ENCODE data around the gene PCNX3. TPM values are rescaled to one million over a fixed set of nuclear protein-coding genes. Genes with fewer than 3 reads are reported as not detected.
A peak's percentile ranks its signal among the peaks of the same experiment; 100 is the strongest.

PCNX3 gene
- total RNA-seq, 2 donors from 2014 or later, result 48.1 to 57.3 TPM

DNA sequence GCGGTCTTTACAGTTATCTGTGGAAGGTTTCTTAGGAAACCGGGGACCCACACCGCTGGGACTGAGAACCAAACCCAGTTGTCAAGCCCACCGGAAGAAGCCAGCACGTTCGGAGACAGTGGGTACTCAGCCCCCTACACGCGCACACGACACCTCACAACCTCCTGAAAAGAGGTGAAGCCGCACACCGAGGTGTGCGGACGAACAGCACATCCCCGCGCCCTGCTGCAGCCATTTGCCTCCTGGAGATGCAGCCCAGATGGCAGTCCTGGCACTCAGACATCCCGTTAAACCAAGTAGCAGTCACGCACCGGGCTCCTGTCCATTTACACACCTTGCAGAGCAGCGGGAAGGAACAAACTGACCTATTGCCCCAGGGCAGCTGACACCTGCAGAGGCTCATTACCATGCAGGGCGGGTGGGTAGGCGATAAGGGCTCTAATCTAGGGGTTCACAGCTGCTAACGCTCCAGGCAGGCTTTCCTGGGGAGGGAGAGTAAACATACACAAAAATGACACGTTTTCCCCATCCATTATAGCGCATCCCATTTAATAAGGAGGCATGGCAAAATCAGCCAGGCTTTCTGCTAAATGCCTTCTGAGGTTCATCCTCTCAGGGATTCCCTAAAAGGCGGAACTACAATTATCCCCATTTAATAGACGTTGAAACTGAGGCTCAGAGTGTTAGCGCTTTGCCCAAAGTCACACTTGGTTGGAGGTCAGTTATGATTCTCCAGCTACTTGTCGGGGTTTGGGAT, 40.6 kb upstream of the PCNX3 start:
- Histone ChIP-seq H3K9ac (ENCODE audit: extremely low read depth, low read length, poor library complexity, severe bottlenecking) (no peak overlapping the region), H3K27ac (ENCODE audit: low read depth, low read length) (no peak overlapping the region), H3K9me3 (ENCODE audit: control insufficient read depth, low read length) (no peaks in the 10 kb centered on the region), H3K4me1 (ENCODE audit: control insufficient read depth, insufficient read depth, low read length) (peaks cover 10% of the 10 kb centered on the region), H3K36me3 (ENCODE audit: control insufficient read depth, insufficient read depth, low read length) (no peaks in the 10 kb centered on the region), H3K27me3 (ENCODE audit: control insufficient read depth, insufficient read depth, low read length, poor library complexity, severe bottlenecking) (peaks cover 25% of the 10 kb centered on the region), H3K4me3 (ENCODE audit: low read length) (peak overlapping the region; percentile 74)
- Mint-ChIP-seq H3K27me3 (ENCODE audit: insufficient read depth) (peaks cover 51% of the 10 kb centered on the region), H3K4me1 (peaks cover 32% of the 10 kb centered on the region), H3K36me3 (ENCODE audit: low read depth) (peaks cover 4% of the 10 kb centered on the region), H3K27ac (no peak overlapping the region), H3K9me3 (no peaks in the 10 kb centered on the region), H3K4me3 (peak overlapping the region; percentile 97)
- DNase-seq, result peak; percentile 70
- 9 to 23% methylated on average over 22 to 28 of the region's 28 CpGs for WGBS, 2 experiments (ENCODE audit: insufficient coverage in 1 of 2, insufficient read length in 1 of 2)
- no peak for TF ChIP-seq CTCF (conservative IDR thresholded peaks at IDR 0.05)

- peaks cover 57% of the 10 kb centered on the region for H3K27me3 Mint-ChIP-seq (ENCODE audit: insufficient read depth)
- H3K4me3 Mint-ChIP-seq, result peak within 1 kb of the TSS; percentile 97
- no peak within 1 kb of the TSS for H3K27ac Mint-ChIP-seq
- Histone ChIP-seq H3K4me1 (ENCODE audit: control insufficient read depth, insufficient read depth, low read length) (peaks cover 10% of the 10 kb centered on the region), H3K27me3 (ENCODE audit: control insufficient read depth, insufficient read depth, low read length, poor library complexity, severe bottlenecking) (peaks cover 25% of the 10 kb centered on the region), H3K27ac (ENCODE audit: low read depth, low read length) (no peak within 1 kb of the TSS), H3K9ac (ENCODE audit: extremely low read depth, low read length, poor library complexity, severe bottlenecking) (no peak within 1 kb of the TSS), H3K9me3 (ENCODE audit: control insufficient read depth, low read length) (no peaks in the 10 kb centered on the region), H3K4me3 (ENCODE audit: low read length) (peak within 1 kb of the TSS; percentile 74), H3K36me3 (ENCODE audit: control insufficient read depth, insufficient read depth, low read length) (no peaks in the 10 kb centered on the region)
- peak; percentile 73 for DNase-seq
- no peaks in the 10 kb centered on the region for H3K9me3 Mint-ChIP-seq
- peaks cover 30% of the 10 kb centered on the region for H3K4me1 Mint-ChIP-seq
- 6 to 8% methylated on average over 5 to 53 of the region's 69 CpGs for WGBS, 2 experiments (ENCODE audit: insufficient coverage in 1 of 2, insufficient read length in 1 of 2)
- H3K36me3 Mint-ChIP-seq (ENCODE audit: low read depth), result peaks cover 4% of the 10 kb centered on the region
- TF ChIP-seq CTCF (conservative IDR thresholded peaks at IDR 0.05), result no peak
Observed at GRCh38 chr11:65575568-65576231, 39.9 kb upstream of the PCNX3 start, which contains the start of gene EHBP1L1. EHBP1L1 (plus strand) TSS chr11:65576053; CDS start chr11:65576303, 250 bp downstream.

GRCh38 chr11:65576232-65576866, 39.2 kb upstream of the PCNX3 start:
- H3K27me3 ChIP-seq (ENCODE audit: control insufficient read depth, insufficient read depth, low read length, poor library complexity, severe bottlenecking), result peaks cover 25% of the 10 kb centered on the region
- H3K9ac ChIP-seq (ENCODE audit: extremely low read depth, low read length, poor library complexity, severe bottlenecking), result no peak overlapping the region
- H3K27ac Mint-ChIP-seq, result no peak overlapping the region
- no peaks in the 10 kb centered on the region for H3K36me3 ChIP-seq (ENCODE audit: control insufficient read depth, insufficient read depth, low read length)
- peak overlapping the region; percentile 97 for H3K4me3 Mint-ChIP-seq
- TF ChIP-seq CTCF (conservative IDR thresholded peaks at IDR 0.05), result no peak
- no peak for DNase-seq
- H3K27me3 Mint-ChIP-seq (ENCODE audit: insufficient read depth), result peaks cover 62% of the 10 kb centered on the region
- H3K9me3 Mint-ChIP-seq, result no peaks in the 10 kb centered on the region
- no peaks in the 10 kb centered on the region for H3K9me3 ChIP-seq (ENCODE audit: control insufficient read depth, low read length)
- 47 to 49% methylated on average over 17 to 26 of the region's 26 CpGs for WGBS, 2 experiments (ENCODE audit: insufficient coverage in 1 of 2, insufficient read length in 1 of 2)
- peaks cover 4% of the 10 kb centered on the region for H3K36me3 Mint-ChIP-seq (ENCODE audit: low read depth)
- peaks cover 27% of the 10 kb centered on the region for H3K4me1 Mint-ChIP-seq
- H3K4me3 ChIP-seq (ENCODE audit: low read length), result peak overlapping the region; percentile 35
- peaks cover 5% of the 10 kb centered on the region for H3K4me1 ChIP-seq (ENCODE audit: control insufficient read depth, insufficient read depth, low read length)
- no peak overlapping the region for H3K27ac ChIP-seq (ENCODE audit: low read depth, low read length)

All from endodermal cell (in vitro differentiated cells).